ENCODE results near the gene GAD2.

GAD2 gene

DNA sequence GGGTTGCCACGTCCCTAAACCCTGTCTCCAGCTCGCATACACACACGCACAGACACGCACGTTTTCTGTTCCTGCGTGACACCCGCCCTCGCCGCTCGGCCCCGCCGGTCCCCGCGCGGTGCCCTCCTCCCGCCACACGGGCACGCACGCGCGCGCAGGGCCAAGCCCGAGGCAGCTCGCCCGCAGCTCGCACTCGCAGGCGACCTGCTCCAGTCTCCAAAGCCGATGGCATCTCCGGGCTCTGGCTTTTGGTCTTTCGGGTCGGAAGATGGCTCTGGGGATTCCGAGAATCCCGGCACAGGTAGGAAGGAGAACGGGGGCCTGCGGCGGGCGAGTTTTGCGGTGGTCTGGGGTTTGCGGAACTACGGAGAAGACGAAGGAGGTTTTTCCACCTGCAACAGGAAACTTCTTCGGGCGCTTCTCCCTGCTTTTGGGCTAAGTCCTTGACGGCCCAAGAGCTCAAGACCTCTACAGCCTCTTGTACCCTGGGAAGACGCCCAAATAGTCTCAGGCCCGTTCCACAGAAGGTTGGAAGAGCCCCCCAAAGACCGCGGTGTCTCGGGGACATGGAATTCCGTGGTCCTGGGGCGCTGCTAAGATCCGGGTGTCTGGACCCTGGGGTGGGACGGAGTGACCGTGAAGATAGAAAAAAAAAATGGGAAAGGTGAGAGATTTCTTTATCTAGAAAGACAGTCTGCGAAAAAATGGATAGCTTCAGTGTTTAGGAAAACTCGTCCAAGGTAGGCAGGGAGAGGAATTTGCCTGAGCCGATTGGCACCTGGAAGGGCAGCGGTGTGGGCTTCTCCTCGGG lies at the start of gene GAD2:
Gene GAD2 (plus strand): TSS at position 190 of the 811 bp plus-strand sequence. CDS start 36 bp downstream, at position 226.
- H3K4me3 ChIP-seq (ENCODE audit: low read length in 2 of 2) = no peak within 1 kb of the TSS

DNA sequence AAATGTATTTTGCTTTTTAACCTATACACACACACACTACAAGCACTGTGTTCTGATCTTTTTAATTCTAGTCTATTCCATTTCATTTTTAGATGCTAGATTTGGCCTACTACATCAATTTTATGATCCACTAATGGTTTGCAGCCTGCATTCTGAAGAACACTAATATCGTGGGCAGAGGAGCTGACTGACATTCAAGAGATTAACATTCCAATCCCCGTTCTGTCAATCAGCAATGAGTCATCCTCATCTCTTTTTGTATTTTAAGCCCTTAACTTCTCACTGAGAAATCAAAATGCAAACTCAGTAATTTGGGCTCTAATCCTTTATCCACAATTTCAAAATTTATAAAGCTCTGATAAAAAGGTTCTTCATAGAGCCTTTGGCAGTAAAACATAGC lies 47.1 kb upstream of the GAD2 start:
- Histone ChIP-seq H3K9me3 (ENCODE audit: control insufficient read depth in 2 of 2, low read length in 2 of 2) (no peaks in the 10 kb centered on the region), H3K4me1 (ENCODE audit: control insufficient read depth in 2 of 2, insufficient read depth in 2 of 2, low read length in 2 of 2) (no peaks in the 10 kb centered on the region), H3K27me3 (ENCODE audit: control insufficient read depth in 2 of 2, insufficient read depth in 2 of 2, low read length in 2 of 2) (no peaks in the 10 kb centered on the region), H3K27ac (ENCODE audit: low read depth in 2 of 2, low read length in 2 of 2) (no peak overlapping the region), H3K36me3 (ENCODE audit: control insufficient read depth in 2 of 2, insufficient read depth in 2 of 2, low read length in 2 of 2) (no peaks in the 10 kb centered on the region), H3K9ac (ENCODE audit: low read depth in 1 of 2, low read length in 2 of 2) (no peak overlapping the region), H3K4me3 (ENCODE audit: low read length in 2 of 2) (no peak overlapping the region)

More for the DNA sequence above, at the start of gene GAD2:
- H3K9ac ChIP-seq (ENCODE audit: low read depth in 1 of 2, low read length in 2 of 2) = no peak within 1 kb of the TSS
- H3K4me1 ChIP-seq (ENCODE audit: control insufficient read depth in 2 of 2, insufficient read depth in 2 of 2, low read length in 2 of 2) = peaks cover 0 to 2% of the 10 kb centered on the region in 2 donors
- peaks cover 0 to 4% of the 10 kb centered on the region in 2 donors for H3K9me3 ChIP-seq (ENCODE audit: control insufficient read depth in 2 of 2, low read length in 2 of 2)
- peaks cover 13 to 44% of the 10 kb centered on the region in 2 donors for H3K27me3 ChIP-seq (ENCODE audit: control insufficient read depth in 2 of 2, insufficient read depth in 2 of 2, low read length in 2 of 2)
- no peak within 1 kb of the TSS for H3K27ac ChIP-seq (ENCODE audit: low read depth in 2 of 2, low read length in 2 of 2)
- no peaks in the 10 kb centered on the region for H3K36me3 ChIP-seq (ENCODE audit: control insufficient read depth in 2 of 2, insufficient read depth in 2 of 2, low read length in 2 of 2)

DNA sequence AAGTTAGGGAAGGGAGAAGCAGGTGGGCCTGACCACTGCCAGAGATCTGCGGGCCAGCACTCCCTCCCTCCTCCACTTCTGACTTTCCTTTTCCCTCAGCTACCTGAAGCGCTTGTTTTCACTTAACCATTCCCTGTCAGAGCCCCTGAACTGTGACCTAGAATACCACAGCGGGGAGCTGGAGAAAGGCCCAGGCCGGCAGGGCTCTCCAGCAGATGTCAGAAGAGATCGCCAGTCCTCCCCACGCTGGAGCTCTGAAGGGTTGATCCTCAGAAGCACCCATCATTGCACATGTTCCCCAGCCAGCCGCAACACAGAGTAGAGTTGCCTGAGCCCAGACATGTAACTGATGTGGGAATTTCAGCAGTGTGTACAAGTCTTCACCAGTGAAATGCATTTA lies 44.4 kb upstream of the GAD2 start:
- Histone ChIP-seq H3K27me3 (ENCODE audit: control insufficient read depth in 2 of 2, insufficient read depth in 2 of 2, low read length in 2 of 2) (no peaks in the 10 kb centered on the region), H3K9me3 (ENCODE audit: control insufficient read depth in 2 of 2, low read length in 2 of 2) (no peaks in the 10 kb centered on the region), H3K9ac (ENCODE audit: low read depth in 1 of 2, low read length in 2 of 2) (no peak overlapping the region), H3K4me3 (ENCODE audit: low read length in 2 of 2) (no peak overlapping the region), H3K36me3 (ENCODE audit: control insufficient read depth in 2 of 2, insufficient read depth in 2 of 2, low read length in 2 of 2) (no peaks in the 10 kb centered on the region), H3K4me1 (ENCODE audit: control insufficient read depth in 2 of 2, insufficient read depth in 2 of 2, low read length in 2 of 2) (no peaks in the 10 kb centered on the region), H3K27ac (ENCODE audit: low read depth in 2 of 2, low read length in 2 of 2) (no peak overlapping the region)

DNA sequence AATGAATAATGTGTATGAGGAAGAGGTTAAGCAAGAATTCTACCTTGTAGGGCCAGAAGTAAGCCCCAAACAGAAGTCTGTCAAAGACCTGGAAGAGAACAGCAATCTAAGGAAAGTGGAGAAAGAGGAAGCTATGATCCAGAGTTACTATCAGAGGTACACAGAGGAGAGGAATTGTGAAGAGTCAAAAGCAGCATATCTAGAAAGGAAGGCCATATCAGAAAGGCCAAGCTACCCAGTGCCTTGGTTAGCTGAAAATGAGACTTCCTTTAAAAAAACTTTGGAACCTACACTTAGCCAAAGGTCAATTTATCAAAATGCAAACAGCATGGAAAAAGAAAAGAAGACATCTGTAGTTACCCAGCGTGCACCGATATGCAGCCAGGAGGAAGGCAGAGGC lies 42.7 kb upstream of the GAD2 start:
- Histone ChIP-seq H3K4me1 (ENCODE audit: control insufficient read depth in 2 of 2, insufficient read depth in 2 of 2, low read length in 2 of 2) (no peaks in the 10 kb centered on the region), H3K9me3 (ENCODE audit: control insufficient read depth in 2 of 2, low read length in 2 of 2) (no peaks in the 10 kb centered on the region), H3K27me3 (ENCODE audit: control insufficient read depth in 2 of 2, insufficient read depth in 2 of 2, low read length in 2 of 2) (no peaks in the 10 kb centered on the region), H3K4me3 (ENCODE audit: low read length in 2 of 2) (no peak overlapping the region), H3K36me3 (ENCODE audit: control insufficient read depth in 2 of 2, insufficient read depth in 2 of 2, low read length in 2 of 2) (no peaks in the 10 kb centered on the region), H3K9ac (ENCODE audit: low read depth in 1 of 2, low read length in 2 of 2) (no peak overlapping the region), H3K27ac (ENCODE audit: low read depth in 2 of 2, low read length in 2 of 2) (no peak overlapping the region)

DNA sequence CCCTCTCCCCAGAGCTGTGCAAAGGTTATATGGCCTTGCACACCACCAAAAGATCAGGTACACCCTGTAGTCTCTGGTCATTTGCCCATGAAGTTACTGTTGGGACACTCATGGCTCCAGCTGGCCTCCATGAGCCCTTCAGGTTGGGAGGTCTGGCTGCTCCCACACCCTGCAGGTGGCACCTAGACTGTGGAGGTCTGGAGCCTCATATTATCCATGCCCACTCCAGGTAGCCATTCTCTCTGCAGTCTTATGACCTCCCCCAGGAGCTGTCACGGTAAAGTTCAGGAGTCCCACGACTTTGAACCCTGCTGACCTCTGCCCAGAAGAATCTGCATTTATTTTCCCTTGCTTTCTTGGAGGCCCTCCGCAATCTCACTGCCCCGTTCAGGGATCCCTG lies 39.2 kb upstream of the GAD2 start:
- H3K27ac ChIP-seq (ENCODE audit: low read depth in 2 of 2, low read length in 2 of 2) = no peak overlapping the region

DNA sequence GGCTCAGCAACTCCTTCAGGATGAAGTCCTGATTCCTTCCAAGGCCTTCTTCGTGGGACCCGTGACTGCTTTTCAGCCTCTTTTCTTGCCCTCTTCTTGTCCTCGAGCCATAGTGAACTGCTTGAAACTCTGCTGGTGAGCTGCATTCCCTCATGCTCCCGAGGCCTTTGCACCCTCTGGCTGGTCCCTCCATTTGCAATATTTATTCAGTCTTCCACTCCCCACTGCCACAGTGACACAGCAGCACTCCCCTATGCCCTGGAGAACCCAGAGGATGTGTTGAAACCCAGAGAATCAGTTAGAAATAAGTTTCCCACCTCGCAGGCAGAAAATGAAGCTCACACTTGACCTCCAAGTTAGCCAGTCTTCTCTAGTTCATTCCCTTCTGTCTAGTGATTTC lies 22.3 kb upstream of the GAD2 start:
- no peak overlapping the region for H3K27ac ChIP-seq (ENCODE audit: low read depth in 2 of 2, low read length in 2 of 2)
- H3K36me3 ChIP-seq (ENCODE audit: control insufficient read depth in 2 of 2, insufficient read depth in 2 of 2, low read length in 2 of 2) = no peaks in the 10 kb centered on the region
- no peaks in the 10 kb centered on the region for H3K27me3 ChIP-seq (ENCODE audit: control insufficient read depth in 2 of 2, insufficient read depth in 2 of 2, low read length in 2 of 2)
- no peaks in the 10 kb centered on the region for H3K4me1 ChIP-seq (ENCODE audit: control insufficient read depth in 2 of 2, insufficient read depth in 2 of 2, low read length in 2 of 2)
- no peak overlapping the region for H3K4me3 ChIP-seq (ENCODE audit: low read length in 2 of 2)
- H3K9me3 ChIP-seq (ENCODE audit: control insufficient read depth in 2 of 2, low read length in 2 of 2) = no peaks in the 10 kb centered on the region
- H3K9ac ChIP-seq (ENCODE audit: low read depth in 1 of 2, low read length in 2 of 2) = no peak overlapping the region

More for the DNA sequence above, 39.2 kb upstream of the GAD2 start:
- Histone ChIP-seq H3K27me3 (ENCODE audit: control insufficient read depth in 2 of 2, insufficient read depth in 2 of 2, low read length in 2 of 2) (no peaks in the 10 kb centered on the region), H3K36me3 (ENCODE audit: control insufficient read depth in 2 of 2, insufficient read depth in 2 of 2, low read length in 2 of 2) (no peaks in the 10 kb centered on the region), H3K9me3 (ENCODE audit: control insufficient read depth in 2 of 2, low read length in 2 of 2) (no peaks in the 10 kb centered on the region), H3K9ac (ENCODE audit: low read depth in 1 of 2, low read length in 2 of 2) (no peak overlapping the region), H3K4me1 (ENCODE audit: control insufficient read depth in 2 of 2, insufficient read depth in 2 of 2, low read length in 2 of 2) (no peaks in the 10 kb centered on the region), H3K4me3 (ENCODE audit: low read length in 2 of 2) (no peak overlapping the region)

DNA sequence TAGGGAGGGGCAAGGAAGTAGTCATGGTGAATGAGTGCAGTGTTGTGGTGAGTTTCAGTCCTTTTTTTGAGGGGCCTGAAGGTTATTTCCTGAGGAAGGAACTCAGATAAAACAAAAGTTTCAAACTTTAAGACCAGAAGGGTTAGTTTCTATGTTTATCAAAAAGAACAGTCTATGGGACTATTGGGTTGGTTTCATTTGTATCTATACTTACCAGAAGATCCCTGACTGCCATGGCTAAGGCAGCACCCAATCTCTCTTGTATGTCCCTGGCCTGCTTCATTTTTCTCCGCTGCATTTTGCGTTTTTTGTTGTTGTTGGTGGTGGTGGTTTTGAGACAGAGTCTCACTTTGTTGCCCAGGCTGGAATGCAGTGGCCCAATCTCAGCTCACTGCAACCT lies 19.3 kb upstream of the GAD2 start:
- H3K27me3 ChIP-seq (ENCODE audit: control insufficient read depth in 2 of 2, insufficient read depth in 2 of 2, low read length in 2 of 2) = no peaks in the 10 kb centered on the region
- H3K9ac ChIP-seq (ENCODE audit: low read depth in 1 of 2, low read length in 2 of 2) = no peak overlapping the region
- no peaks in the 10 kb centered on the region for H3K36me3 ChIP-seq (ENCODE audit: control insufficient read depth in 2 of 2, insufficient read depth in 2 of 2, low read length in 2 of 2)
- H3K4me1 ChIP-seq (ENCODE audit: control insufficient read depth in 2 of 2, insufficient read depth in 2 of 2, low read length in 2 of 2) = no peaks in the 10 kb centered on the region
- no peaks in the 10 kb centered on the region for H3K9me3 ChIP-seq (ENCODE audit: control insufficient read depth in 2 of 2, low read length in 2 of 2)
- no peak overlapping the region for H3K4me3 ChIP-seq (ENCODE audit: low read length in 2 of 2)
- no peak overlapping the region for H3K27ac ChIP-seq (ENCODE audit: low read depth in 2 of 2, low read length in 2 of 2)

DNA sequence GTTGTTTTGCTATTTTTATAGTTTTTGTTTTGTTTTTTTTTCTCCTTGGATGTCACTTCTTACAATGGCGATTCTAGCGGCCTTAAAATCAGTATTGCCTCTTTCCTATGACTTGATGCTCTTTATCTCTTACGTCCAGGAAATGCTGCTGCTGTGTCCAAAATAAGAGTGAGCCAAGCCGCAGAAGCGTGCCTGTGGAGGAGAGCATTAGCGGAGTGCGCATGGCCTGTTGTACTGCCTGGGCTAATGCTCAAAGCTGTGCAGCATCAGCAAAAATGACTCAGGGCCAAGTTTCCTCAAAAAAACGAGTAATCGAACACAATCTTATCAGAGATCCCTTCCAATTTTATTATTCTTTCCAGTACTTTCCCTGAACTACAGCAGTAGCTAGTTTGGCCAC lies 18.5 kb upstream of the GAD2 start:
- Histone ChIP-seq H3K27me3 (ENCODE audit: control insufficient read depth in 2 of 2, insufficient read depth in 2 of 2, low read length in 2 of 2) (no peaks in the 10 kb centered on the region), H3K27ac (ENCODE audit: low read depth in 2 of 2, low read length in 2 of 2) (no peak overlapping the region), H3K9ac (ENCODE audit: low read depth in 1 of 2, low read length in 2 of 2) (no peak overlapping the region), H3K9me3 (ENCODE audit: control insufficient read depth in 2 of 2, low read length in 2 of 2) (no peaks in the 10 kb centered on the region), H3K4me1 (ENCODE audit: control insufficient read depth in 2 of 2, insufficient read depth in 2 of 2, low read length in 2 of 2) (no peaks in the 10 kb centered on the region), H3K4me3 (ENCODE audit: low read length in 2 of 2) (no peak overlapping the region), H3K36me3 (ENCODE audit: control insufficient read depth in 2 of 2, insufficient read depth in 2 of 2, low read length in 2 of 2) (no peaks in the 10 kb centered on the region)

DNA sequence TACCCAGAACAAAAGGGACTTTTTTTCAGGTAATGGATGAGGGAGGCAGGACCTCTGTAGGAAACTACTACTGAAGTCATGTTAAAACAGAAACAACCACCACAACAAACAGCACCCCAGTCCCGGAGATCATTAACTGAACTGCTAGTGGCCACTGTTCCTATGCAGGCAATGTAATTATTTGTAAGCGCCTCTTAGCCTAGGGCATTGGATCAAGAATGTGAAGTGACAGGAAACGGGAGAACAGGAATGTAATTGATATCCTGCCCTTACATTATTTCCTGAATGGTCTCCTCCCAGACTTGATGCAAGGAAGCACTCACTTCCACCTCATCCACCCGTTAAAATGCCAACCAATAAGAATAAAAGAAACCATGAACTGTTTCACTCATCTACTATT lies 16.7 kb upstream of the GAD2 start:
- Histone ChIP-seq H3K27ac (ENCODE audit: low read depth in 2 of 2, low read length in 2 of 2) (no peak overlapping the region), H3K4me1 (ENCODE audit: control insufficient read depth in 2 of 2, insufficient read depth in 2 of 2, low read length in 2 of 2) (no peaks in the 10 kb centered on the region), H3K9ac (ENCODE audit: low read depth in 1 of 2, low read length in 2 of 2) (no peak overlapping the region), H3K9me3 (ENCODE audit: control insufficient read depth in 2 of 2, low read length in 2 of 2) (no peaks in the 10 kb centered on the region), H3K4me3 (ENCODE audit: low read length in 2 of 2) (no peak overlapping the region), H3K27me3 (ENCODE audit: control insufficient read depth in 2 of 2, insufficient read depth in 2 of 2, low read length in 2 of 2) (no peaks in the 10 kb centered on the region), H3K36me3 (ENCODE audit: control insufficient read depth in 2 of 2, insufficient read depth in 2 of 2, low read length in 2 of 2) (no peaks in the 10 kb centered on the region)

DNA sequence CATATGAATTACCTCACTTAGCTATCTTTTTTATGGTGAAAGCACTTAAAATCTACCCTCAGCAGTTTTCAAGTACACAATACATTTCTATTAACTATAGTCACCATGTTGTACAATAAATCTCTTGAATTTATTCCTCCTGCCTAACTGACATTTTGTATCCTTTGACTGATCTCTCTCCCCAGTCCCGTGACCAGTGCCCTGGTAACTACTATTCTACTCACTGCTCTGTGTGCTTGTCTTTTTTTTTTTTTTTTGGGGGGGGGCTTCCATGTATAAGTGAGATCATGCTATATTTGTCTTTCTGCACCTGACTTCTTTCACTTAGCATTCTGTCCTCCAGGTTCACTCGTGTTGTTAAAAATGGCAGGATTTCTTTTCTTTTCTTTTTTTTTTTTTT lies 11.4 kb upstream of the GAD2 start:
- Histone ChIP-seq H3K36me3 (ENCODE audit: control insufficient read depth in 2 of 2, insufficient read depth in 2 of 2, low read length in 2 of 2) (no peaks in the 10 kb centered on the region), H3K27ac (ENCODE audit: low read depth in 2 of 2, low read length in 2 of 2) (no peak overlapping the region), H3K27me3 (ENCODE audit: control insufficient read depth in 2 of 2, insufficient read depth in 2 of 2, low read length in 2 of 2) (no peaks in the 10 kb centered on the region), H3K9ac (ENCODE audit: low read depth in 1 of 2, low read length in 2 of 2) (no peak overlapping the region), H3K4me3 (ENCODE audit: low read length in 2 of 2) (no peak overlapping the region), H3K9me3 (ENCODE audit: control insufficient read depth in 2 of 2, low read length in 2 of 2) (no peaks in the 10 kb centered on the region), H3K4me1 (ENCODE audit: control insufficient read depth in 2 of 2, insufficient read depth in 2 of 2, low read length in 2 of 2) (no peaks in the 10 kb centered on the region)
